ENCODE data around the gene SMOC2. TPM values are rescaled to one million over a fixed set of nuclear protein-coding genes. Genes with fewer than 3 reads are reported as not detected.

The SMOC2 gene
- total and polyA plus RNA-seq, 2 donors from 2014 or later, result 6.5 to 13.1 TPM

DNA sequence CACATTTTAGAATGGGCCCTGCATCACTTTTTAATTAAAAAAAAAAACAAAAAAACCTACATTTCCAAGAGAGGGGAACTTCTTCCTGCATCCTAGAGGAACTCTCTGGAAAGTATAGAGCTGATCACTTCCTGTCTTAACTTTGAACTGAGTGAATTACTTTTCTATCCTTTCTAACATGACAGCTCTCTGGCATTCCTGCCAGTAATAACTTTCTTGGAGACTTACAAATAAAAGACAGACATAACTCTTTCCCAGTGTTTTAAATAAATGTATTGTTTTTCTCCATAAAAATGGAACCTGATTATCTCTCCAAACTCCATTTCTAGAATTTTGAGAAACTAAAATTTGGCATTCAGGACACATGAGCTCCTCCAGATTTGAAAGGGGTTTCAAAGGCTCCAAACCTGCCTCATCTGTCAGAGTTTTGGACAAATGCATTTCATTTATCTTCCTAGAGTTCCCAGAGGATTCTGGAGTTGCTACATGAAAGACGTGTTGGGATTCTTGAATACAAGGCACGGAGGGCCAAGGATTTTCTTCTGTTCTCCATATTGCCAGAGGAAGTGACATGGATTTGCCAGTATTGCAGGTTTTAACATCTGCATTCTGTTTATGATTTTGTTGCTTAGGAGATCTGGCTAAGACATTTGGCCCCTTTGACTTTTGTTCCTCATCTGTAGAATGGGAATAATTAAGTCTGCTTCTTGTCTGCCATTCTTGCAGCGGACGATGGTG is 2.0 kb upstream of the SMOC2 start:
- no peaks in the 10 kb centered on the region for H3K27me3 ChIP-seq (ENCODE audit: control insufficient read depth, insufficient read depth, low read length)
- H3K4me3 ChIP-seq (ENCODE audit: low read length in 3 of 3), result no peak overlapping the region
- FAIRE-seq (no peak), DNase-seq (peak in 1 of 5 donors; percentile 24)
- no peaks in the 10 kb centered on the region for H3K9me3 ChIP-seq (ENCODE audit: control insufficient read depth in 2 of 3, insufficient read depth in 1 of 3, low read length in 3 of 3)
- H3K27ac ChIP-seq (ENCODE audit: low read depth in 2 of 2, low read length in 2 of 2), result no peak overlapping the region
- H3K36me3 ChIP-seq (ENCODE audit: control insufficient read depth in 2 of 3, insufficient read depth in 3 of 3, low read length in 3 of 3), result no peaks in the 10 kb centered on the region
- no peak overlapping the region for H3K9ac ChIP-seq (ENCODE audit: low read length in 3 of 3)
- intact Hi-C loops (cut with DNase I), result no loop called here
- no peak for TF ChIP-seq CTCF (IDR thresholded peaks at IDR 0.05; ENCODE audit: borderline replicate concordance, extremely low read depth, insufficient read depth)
- H3K4me1 ChIP-seq (ENCODE audit: control insufficient read depth in 2 of 3, insufficient read depth in 2 of 3, low read depth in 1 of 3, low read length in 3 of 3), result no peaks in the 10 kb centered on the region

DNA sequence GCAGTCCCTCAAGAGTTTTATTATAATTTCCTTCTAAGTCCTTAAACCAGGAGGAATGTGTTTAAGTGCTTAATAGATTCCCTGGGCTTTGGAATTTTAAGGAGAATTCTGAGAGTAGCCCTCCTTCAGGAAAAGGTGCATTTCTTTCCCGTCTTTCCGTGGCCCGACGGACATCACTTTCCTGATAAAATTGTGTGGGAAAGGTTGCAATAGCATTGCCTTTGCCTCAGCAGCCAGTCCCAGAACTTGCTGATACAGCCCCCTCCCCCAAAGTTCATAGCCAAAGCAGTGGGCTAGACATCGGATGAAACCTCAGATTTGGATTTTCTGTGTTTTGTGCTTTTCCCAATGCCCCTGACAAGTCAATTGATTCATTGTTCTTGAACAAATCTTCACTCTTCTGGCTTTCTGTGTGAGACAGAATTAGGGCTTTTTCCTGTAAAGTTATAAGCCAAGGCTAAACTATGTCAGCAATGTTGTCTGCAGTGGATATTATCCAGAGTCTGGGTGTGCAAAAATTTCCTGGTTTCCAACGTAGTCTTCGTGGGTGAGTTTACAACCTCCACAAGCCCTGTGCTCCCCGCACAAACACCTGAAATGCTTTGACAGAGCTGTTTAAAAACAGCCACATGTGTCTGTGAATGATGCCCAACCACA is 1.1 kb upstream of the SMOC2 start:
- Histone ChIP-seq H3K9ac (ENCODE audit: low read length in 3 of 3) (no peak overlapping the region), H3K4me3 (ENCODE audit: low read length in 3 of 3) (no peak overlapping the region), H3K9me3 (ENCODE audit: control insufficient read depth in 2 of 3, insufficient read depth in 1 of 3, low read length in 3 of 3) (no peaks in the 10 kb centered on the region), H3K4me1 (ENCODE audit: control insufficient read depth in 2 of 3, insufficient read depth in 2 of 3, low read depth in 1 of 3, low read length in 3 of 3) (no peaks in the 10 kb centered on the region), H3K27me3 (ENCODE audit: control insufficient read depth, insufficient read depth, low read length) (peaks cover 2% of the 10 kb centered on the region), H3K36me3 (ENCODE audit: control insufficient read depth in 2 of 3, insufficient read depth in 3 of 3, low read length in 3 of 3) (no peaks in the 10 kb centered on the region), H3K27ac (ENCODE audit: low read depth in 2 of 2, low read length in 2 of 2) (no peak overlapping the region)
- no peak for TF ChIP-seq CTCF (IDR thresholded peaks at IDR 0.05; ENCODE audit: borderline replicate concordance, extremely low read depth, insufficient read depth)
- peak in 2 of 5 donors; percentile 30 to 37 for DNase-seq
- no peak for FAIRE-seq
- intact Hi-C loops (cut with DNase I), result no loop called here

DNA sequence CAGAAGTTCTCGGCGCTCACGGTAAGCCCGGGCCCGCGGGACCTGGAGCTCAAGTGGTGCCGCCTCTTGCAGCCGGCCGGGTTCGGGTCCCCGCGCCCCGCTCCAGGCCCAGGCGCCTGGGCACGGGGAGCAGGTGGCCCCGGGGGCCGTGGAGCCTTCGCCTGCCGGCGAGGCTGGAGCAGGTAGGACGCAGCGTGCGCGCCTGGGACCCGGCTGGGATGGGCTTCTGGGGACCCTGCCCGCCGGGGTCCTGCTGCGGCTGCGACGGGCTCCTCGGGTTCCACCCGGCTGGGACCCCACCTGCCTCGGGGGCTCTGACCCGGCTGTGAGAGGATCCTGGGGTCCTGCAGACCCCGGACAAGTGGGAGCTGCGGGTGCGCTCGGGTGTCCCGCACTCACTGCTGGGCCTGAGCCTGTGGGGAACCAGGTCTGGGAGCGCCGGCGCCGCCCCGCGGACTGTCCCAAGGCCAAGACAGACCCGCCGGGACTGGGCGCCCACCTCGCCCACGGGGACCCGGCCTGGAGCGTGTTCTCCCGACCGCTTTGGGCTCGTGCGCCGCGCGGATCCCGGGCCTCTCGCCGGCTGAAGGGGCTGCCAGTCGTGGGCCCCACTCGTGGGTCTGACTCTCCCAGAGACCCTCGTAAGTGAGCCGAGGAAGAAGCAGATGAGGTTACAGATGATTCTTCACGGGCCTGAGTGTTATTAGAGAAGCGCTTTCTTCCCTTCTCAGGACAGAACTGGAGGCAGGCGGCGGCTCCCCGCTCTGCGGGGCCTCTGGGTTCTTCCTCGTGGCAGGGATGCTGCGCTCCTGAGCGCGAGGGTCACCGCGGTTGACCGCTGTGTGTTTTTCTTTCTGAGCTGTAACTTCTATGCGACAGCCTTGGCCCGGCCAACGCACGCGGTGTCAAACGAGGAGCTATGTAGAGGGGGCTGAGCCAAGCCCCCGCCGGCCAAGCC is 729 bp downstream of the SMOC2 start:
- Histone ChIP-seq H3K27me3 (ENCODE audit: control insufficient read depth, insufficient read depth, low read length) (peaks cover 2% of the 10 kb centered on the region), H3K9ac (ENCODE audit: low read length in 3 of 3) (no peak overlapping the region), H3K36me3 (ENCODE audit: control insufficient read depth in 2 of 3, insufficient read depth in 3 of 3, low read length in 3 of 3) (no peaks in the 10 kb centered on the region), H3K4me3 (ENCODE audit: low read length in 3 of 3) (no peak overlapping the region), H3K4me1 (ENCODE audit: control insufficient read depth in 2 of 3, insufficient read depth in 2 of 3, low read depth in 1 of 3, low read length in 3 of 3) (no peaks in the 10 kb centered on the region), H3K27ac (ENCODE audit: low read depth in 2 of 2, low read length in 2 of 2) (no peak overlapping the region), H3K9me3 (ENCODE audit: control insufficient read depth in 2 of 3, insufficient read depth in 1 of 3, low read length in 3 of 3) (no peaks in the 10 kb centered on the region)
- TF ChIP-seq CTCF (IDR thresholded peaks at IDR 0.05; ENCODE audit: borderline replicate concordance, extremely low read depth, insufficient read depth), result no peak
- FAIRE-seq, result no peak
- peak; percentile 63 to 76 (median 71) for DNase-seq
- intact Hi-C loops (cut with DNase I), result no loop called here
